Activated T-cell treated with anti-CD3 and anti-CD28 coated beads for 48 hours (primary cell): ENCODE data around the gene PUM1.

ENCODE experiments used
- DNase-seq: peaks from one replicate; pipeline ENCODE4 v3.0.0-alpha.2; 2020; ENCODE audit warnings: low read depth

PUM1 gene

DNA sequence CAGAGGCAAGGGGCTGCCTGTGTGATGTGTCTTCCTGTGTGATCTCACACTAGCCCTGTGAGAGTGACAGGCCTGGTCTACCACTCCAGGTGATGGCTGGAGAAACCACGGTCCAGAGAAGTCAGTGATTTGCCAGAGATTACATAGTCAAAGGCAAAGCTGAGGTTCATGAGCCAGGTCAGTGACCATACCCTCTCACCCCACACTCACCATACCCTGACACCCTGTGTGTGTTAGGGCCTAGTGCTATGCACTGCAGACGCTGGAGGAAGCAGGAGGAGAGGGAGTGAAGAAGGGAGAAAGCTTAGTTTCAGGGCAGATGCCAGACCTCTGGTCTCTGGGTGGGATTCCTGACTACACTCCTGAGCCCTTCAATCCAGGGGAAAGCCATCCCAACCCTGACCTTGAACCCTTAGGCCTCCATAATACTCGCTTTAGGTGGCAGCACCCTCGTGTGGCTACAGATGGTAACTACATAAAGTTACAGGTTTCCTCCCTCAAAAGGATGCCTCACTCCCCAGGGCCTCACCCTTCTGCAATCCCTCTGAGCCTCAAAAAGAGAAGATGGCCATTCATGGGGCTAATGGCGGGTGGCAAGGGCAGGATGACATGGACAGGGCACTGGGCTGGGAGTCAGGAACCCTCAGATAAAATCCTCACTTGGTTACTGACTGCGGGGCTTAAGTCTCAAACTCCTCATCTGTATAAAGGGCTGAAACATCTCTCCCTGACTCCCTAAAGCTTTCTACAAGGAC is 136.2 kb downstream of the PUM1 start:
- DNase-seq: peak; percentile 30

DNA sequence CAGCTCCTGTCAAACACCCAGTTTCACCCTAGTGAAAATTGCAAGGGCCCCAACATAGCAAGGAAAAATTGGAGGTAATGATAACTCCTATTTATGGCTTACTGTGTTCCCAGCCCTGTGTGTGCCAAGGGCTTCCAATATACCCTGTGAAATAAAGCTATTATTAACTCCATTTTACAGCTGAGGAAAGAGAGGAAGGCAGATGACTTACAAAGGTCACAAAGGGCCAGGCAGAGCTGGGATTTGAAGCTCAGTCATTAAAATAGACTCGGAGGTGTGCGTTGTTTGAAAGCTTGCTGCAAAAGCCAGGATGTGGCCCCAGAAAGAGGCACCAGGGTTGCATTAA is 136.8 kb downstream of the PUM1 start:
- DNase-seq: no peak

DNA sequence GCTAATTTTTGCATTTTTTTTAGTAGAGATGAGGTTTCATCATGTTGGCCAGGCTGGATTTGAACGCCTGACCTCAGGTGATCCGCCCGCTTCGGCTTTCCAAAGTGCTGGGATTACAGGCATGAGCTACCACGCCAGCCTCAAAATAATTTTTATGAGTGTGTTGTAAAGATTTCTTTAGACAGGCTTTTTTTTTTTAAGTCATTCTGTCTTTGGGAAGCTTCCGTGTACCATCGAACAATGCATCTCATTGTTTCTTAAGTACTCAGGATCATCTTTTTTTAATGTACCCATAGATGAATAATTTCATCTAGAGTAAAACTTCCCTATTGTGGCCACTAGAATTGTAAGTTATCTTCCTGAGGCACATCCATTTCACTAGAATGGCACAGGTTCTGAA is 137.3 kb downstream of the PUM1 start:
- DNase-seq: no peak

DNA sequence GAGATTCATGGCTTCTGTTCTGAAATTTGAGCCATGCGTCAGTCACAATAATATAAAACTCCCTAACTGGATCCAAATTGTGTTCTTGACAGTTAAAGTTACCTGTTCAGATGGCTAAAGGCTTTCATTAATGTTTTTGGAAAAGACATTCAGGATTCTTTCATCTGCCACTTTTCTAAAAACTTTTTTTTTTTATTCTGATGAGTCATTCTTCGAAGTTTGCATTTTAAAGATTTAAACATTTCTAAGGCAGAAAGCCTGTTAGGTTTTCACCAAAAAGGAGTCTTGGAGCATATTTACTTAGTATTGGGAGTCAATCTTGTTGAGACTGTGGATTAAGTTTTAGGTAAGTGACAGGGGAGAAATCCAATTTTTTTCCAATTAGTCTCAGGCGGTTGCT is 138.1 kb downstream of the PUM1 start:
- DNase-seq: no peak

- DNase-seq: no peak
These were observed 141.9 kb downstream of the PUM1 start for GRCh38 chr1:30923597-30923996.

DNA sequence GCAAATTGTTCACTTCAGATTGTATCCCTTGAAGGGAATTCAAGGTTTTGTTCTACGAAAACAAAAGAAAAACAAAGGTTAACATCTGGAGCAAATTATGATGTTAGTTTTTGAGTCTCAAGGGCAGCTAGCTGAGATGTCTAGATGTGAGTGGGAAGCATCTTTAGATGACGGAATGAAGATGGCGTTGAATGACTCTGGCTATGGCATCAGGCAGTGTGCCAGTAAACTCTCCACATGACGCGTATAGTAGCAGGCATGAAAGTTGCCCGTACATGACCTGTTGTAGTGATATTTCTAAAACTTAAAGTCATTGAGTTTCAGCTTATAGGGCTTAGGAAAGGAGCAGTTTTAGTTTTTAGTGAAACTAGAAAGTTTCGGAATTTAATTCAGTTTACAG is 144.7 kb downstream of the PUM1 start:
- no peak for DNase-seq

- no peak for DNase-seq
These were observed 146.3 kb downstream of the PUM1 start for GRCh38 chr1:30919025-30919881.

DNA sequence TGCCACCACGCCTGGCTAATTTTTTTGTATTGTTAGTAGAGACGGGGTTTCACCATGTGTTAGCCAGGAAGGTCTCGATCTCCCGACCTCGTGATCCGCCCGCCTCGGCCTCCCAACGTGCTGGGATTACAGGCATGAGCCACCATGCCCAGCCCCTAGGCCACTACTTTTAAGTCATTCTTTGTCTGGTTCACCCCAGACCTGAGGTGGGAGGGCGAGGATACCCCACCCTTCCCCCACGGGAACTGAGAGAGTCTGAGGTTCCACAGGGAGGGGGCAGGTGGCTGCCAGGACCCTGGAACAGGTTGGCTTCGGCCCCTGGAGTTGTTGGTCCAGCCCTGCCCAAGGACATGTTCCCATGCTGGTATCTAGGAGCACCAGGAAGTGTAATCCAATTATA is 149.2 kb downstream of the PUM1 start:
- no peak for DNase-seq

GRCh38 chr1:30915491-30916230 is 149.9 kb downstream of the PUM1 start:
- DNase-seq: no peak

- no peak for DNase-seq
These were observed 150.6 kb downstream of the PUM1 start for GRCh38 chr1:30914931-30915330.

GRCh38 chr1:30914587-30914922 is 151.0 kb downstream of the PUM1 start:
- no peak for DNase-seq

- no peak for DNase-seq
These were observed 152.4 kb downstream of the PUM1 start for GRCh38 chr1:30912913-30913652.

GRCh38 chr1:30912224-30912623 is 153.3 kb downstream of the PUM1 start:
- DNase-seq: no peak

- DNase-seq: peak; percentile 53
These were observed 154.2 kb downstream of the PUM1 start for GRCh38 chr1:30911059-30911954.

- no peak for DNase-seq
These were observed 156.0 kb downstream of the PUM1 start for GRCh38 chr1:30909365-30910068.

- DNase-seq: no peak
These were observed 156.7 kb downstream of the PUM1 start, which contains the start of gene SDC3 for GRCh38 chr1:30908696-30909364. Gene SDC3 (minus strand): TSS chr1:30908758. CDS start chr1:30908586, 172 bp downstream.

DNA sequence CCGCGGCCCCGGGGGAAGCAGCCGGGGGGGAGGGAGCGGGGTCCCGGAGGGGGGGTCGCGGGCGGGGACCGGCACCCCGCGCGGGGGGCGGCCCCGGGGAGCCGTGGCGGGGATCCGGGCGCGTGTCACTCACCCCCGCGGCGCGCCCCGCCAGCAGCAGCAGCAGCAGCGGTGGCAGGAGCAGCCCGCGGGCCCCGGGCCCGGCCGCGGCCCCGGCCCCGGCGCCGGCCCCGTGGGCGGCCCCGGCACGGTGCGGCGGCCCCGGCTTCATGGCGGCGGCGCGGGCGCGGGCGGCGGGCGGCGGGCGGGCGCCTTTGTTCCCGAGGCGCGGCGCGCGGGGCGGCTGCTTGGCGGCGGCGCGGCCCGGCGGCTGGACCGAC is 157.2 kb downstream of the PUM1 start:
- no peak for DNase-seq

DNA sequence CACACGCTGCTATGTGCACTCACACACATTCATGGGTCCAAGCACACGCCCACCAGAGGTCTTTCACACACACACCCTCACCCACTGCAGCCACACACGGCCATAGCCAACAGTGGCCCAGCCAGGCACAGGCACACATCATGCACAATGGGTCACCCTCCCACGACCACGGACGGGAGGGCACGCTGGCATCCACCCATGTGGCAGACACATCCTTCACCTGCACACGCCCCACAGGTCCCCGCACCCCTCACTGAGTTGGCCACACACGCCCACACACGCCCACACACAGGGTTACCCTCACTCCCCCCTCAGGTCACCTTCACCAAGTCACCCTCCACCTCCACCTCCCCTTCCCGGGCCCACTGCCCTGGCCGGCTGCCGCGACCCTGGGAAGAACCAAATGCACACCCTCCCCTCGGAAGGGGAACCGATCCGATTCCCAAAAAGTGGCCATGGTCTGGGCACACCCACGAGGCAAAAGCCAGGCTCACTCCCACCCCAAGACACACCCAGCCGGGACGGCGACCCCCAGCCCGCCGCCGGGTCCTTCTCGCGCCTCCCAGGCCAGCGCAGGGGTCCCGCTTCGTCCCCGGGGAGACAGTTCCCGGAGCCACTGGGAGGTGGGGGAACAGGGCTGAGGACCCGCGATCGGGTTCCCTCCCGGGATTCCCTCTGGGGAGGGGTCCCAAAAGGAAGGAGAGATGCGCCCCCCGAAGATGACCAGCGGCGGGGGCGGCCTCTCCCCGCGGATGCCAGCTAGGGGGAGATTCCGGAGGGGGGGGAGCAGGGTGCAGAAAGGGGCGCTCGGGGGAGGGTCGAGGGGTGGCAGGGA is 157.8 kb downstream of the PUM1 start:
- no peak for DNase-seq
